ELF-1 (cell line): Measurements from ENCODE around the gene SLFN11.
"Not testable (repeated sequence)": the region's sequence is repeated elsewhere in the genome, so short reads cannot be mapped to it uniquely, and the experiment has no call there.

Experiments used
- DNase-seq: peaks from one replicate; pipeline ENCODE4 v3.0.0-alpha.2; 2016; ENCODE audit warnings: low read depth, low spot score

SLFN11 gene, protein sequence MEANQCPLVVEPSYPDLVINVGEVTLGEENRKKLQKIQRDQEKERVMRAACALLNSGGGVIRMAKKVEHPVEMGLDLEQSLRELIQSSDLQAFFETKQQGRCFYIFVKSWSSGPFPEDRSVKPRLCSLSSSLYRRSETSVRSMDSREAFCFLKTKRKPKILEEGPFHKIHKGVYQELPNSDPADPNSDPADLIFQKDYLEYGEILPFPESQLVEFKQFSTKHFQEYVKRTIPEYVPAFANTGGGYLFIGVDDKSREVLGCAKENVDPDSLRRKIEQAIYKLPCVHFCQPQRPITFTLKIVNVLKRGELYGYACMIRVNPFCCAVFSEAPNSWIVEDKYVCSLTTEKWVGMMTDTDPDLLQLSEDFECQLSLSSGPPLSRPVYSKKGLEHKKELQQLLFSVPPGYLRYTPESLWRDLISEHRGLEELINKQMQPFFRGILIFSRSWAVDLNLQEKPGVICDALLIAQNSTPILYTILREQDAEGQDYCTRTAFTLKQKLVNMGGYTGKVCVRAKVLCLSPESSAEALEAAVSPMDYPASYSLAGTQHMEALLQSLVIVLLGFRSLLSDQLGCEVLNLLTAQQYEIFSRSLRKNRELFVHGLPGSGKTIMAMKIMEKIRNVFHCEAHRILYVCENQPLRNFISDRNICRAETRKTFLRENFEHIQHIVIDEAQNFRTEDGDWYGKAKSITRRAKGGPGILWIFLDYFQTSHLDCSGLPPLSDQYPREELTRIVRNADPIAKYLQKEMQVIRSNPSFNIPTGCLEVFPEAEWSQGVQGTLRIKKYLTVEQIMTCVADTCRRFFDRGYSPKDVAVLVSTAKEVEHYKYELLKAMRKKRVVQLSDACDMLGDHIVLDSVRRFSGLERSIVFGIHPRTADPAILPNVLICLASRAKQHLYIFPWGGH

DNA sequence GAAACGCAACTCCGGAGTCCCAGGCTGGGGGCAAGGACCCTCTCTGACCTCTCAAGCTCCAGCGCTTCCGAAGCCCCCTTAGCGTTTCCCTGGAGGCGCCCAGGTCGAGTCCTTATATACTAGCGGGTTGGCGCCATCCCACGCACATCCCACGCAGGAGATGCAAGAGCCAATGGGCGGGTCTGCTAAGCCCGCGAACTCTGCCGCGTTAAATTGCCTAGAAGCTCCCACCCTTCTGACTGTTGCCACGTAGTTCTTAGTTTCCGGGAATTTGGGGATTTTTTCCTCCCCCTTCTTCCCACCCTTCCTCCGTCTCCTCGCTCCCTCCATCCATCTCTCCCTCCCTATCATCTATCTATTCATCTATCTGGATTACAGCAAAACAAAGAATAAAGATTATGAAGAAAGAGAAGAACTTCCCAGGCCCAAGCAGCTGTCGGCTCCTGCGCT is at the start of gene SLFN11:
SLFN11 (minus strand) TSS at position 88 of the 450 bp plus-strand sequence. CDS start 9,814 bp downstream, outside the sequence.
- peak; percentile 25 for DNase-seq

DNA sequence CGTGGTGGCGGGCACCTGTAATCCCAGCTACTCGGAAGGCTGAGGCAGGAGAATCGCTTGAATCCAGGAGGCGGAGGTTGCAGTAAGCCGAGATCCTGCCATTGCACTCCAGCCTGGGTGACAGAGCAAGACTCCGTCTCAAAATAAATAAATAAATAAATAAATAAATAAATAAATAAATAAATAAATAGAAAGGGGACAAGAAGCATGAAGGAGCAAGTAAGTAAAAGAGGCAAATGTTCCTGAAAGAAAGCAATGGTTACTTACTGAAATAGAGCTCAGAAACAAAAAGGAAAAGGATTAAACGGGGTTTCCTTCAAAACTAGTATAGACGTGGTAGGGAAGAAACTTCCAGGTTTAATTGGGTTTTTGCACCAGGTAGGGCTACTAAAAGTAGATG is 47.6 kb upstream of the SLFN11 start:
- not testable (repeated sequence) for DNase-seq

DNA sequence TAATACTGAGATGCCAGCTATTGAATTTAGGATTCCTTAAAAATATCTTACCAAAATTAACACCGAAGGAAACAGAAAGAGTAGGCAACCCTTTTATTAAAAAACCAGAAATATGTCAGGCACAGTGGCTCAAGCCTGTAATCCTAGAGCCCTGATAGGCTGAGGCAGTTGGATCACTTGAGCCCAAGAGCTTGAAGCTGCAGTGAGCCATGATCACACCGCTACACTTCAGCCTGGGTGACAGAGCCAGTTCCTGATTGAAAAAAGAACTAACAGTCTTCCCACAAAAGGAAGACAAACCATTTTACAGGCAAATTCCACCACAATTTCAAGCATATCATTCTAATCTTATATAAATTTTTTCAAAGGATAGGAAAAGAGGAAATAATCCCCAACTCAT is 43.2 kb upstream of the SLFN11 start:
- no peak for DNase-seq

DNA sequence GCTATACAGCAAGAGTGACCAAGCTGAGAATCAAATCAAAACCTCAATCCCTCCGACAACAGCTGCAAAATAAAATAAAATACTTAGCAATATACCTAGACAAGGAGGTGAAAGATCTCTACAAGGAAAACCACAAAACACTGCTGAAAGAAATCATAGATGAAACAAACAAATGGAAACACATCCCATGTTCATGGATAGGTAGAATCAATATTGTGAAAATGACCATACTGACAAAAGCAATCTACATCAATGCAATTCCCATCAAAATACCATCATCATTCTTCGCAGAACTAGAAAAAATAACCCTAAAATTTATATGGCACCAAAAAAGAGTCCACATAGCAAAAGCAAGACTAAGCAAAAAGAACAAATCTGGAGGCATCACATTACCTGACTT is 41.3 kb upstream of the SLFN11 start:
- not testable (repeated sequence) for DNase-seq

DNA sequence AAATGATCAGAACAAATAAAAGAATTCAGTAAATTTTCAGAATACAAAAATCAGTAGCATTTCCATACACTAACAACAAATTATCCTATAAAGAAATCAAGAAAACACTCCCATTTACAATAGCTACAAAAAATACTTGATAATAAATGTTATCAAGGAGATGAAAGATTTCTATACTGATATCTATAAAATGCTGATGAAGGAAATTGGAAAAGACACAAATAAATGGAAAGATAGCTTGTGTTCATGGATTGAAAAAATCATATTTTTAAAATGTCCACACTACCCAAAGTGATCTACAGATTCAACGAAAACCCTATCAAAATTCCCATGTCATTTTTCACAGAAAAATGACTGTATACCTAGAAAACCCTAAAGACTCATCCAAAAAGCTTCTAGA is 40.8 kb upstream of the SLFN11 start:
- no peak for DNase-seq

DNA sequence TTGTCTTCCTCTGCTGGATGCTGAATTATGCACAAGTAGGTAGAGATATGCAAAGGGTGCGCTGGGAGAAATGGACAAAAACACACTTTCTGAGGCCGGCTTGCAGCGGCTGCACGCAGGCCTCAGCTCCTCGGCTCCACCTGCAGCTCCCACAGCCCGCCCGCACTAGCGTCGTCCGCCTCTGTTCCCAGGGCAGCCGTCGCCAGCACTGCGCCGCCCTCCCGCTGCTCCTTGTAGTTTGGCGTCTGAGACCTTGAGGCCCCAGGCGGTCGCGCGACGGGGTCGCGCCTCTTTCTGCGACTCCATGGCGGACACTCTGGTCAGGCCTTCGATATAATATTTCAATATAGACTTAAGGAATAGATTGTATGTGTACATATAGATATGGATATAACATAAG is 34.1 kb upstream of the SLFN11 start:
- peak; percentile 7 for DNase-seq

DNA sequence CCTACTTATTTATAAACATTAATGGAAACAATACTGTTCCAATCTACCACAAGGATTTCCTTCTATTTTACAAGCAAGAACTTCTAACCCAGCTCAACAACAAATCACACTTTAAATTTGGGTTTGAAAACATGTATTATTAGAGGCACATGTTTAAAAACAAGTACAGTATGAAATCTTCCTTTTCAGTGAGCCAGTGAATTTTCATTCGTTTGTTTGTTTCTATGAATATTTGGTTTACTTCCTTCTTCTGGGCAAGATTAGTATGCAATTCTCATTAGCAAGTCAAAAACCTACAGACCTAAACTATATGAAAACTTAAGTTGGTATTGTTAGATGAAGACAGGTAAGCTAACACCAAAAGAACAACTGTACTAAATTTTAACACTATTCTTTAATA is 33.1 kb upstream of the SLFN11 start:
- DNase-seq: no peak

DNA sequence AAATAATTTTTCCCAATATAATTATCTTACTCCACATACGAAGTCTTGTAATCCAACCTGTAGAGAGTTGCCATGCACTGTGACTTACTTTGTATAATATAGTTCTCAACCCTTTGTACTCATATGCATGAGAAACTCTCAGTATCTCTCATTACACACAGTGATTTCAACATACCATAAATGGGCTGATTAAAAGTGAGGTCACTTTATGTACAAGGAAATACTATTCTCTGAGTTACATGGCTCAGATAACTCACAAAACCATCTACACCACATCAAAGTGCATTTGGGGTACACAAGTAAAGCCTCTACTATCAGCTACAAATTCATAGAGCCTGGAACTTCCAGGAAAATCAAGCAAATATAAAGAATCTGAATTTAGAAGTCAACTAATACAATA is 30.9 kb upstream of the SLFN11 start:
- no peak for DNase-seq

DNA sequence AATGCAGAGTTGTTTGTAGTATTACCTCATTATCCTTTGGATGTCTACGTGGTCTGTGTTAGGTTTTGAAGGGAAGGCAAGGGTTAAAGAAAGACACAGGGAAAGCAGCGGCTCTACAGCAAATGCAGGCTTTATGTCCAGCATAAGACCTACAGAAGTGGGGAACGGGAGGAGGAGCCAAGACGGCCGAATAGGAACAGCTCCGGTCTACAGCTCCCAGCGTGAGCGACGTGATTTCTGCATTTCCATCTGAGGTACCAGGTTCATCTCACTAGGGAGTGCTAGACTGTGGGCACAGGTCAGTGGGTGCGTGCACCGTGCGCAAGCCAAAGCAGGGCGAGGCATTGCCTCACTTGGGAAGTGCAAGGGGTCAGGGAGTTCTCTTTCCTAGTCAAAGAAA is 20.4 kb upstream of the SLFN11 start:
- not testable (repeated sequence) for DNase-seq

DNA sequence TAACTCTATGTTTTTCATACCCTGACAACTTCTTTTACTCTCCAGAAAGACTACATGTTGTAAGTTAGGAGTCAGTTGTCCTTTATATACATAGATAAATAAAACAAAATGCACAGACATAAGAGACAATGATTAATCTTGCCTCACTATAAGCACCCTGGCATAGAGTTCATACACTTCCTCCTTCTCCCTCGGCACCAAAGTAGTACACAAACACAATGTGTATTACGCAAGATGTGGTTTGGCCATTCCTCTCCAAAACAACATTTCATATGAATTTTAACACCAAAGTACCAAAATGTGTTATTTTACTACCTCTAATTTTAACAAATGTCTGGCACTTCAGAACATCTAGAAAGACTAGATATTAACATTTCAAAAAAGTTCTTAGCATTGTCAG is 17.2 kb upstream of the SLFN11 start:
- DNase-seq: no peak

DNA sequence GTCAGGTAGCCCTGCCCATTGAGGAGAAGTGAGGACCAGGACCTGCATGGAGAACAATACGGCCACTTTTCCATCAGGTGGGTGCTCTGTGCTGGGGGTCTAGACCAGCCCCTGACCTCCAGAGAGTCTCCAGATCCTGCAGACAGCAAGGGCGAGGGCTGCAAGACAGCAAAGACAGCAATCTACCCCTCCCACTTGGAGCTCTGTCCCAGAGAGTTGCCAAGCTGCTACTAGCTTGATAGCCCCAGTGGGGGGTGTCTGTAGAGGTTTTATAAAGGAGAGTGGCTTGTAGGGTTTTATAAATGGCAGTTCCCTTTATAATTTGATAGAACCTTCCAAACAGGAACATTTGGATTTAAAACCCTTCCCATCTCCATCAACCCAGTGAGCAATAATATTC is 16.7 kb upstream of the SLFN11 start:
- DNase-seq: no peak

DNA sequence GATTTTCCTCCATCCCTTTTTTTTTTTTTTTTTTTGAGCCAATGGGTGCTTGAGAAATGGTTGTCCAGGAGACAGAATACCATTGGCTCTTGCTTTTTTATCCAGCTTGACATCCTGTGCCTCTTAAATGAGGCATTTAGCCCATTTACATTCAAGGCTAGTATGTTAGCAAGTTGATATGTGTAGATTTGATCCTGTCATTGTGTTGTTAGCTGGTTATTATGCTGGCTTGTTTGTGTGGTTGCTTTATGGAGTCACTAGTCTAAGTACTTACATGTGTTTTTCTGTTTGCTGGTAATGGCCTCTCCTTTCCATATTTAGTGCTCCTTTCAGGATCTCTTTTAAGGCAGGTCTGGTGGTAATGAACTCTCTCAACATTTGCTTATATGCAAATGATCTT is 14.1 kb upstream of the SLFN11 start:
- DNase-seq: no peak

DNA sequence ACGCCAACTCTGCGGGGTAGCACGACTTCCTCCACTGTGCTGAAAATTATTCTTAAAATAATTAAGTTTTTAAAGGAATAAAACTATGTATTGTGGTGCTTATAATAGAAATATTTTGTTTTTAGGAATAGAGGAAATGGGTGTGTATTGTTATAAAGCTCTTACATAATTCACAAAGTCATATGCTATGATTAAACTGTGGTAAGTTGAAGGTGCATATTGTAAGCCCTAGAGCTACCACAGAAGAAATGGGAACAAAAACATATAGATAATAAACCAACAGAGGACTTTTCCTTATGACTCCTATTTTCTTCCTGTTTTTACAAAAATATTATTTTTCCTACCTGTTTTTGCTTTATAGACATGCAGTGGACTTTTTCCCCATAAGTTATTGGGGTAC is 4.3 kb upstream of the SLFN11 start:
- DNase-seq: no peak

DNA sequence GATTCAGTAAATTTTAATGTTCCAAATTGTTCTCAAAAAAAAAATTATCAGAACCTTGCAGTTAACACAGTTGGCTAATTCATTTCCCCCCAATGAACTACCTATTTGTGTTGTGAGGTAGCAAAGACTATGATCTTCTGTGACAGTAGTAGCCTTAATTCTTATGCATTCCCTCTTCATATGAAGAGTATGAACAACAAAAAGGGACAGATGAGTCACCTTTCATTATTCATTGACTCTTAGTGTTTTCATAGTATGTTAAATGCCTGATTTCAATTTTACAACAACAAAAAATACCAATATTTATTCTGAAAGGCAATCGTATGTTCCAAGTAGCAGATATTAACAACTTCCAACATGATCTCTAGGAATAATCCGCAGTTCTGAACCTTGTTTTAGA is 3.6 kb upstream of the SLFN11 start:
- DNase-seq: no peak

DNA sequence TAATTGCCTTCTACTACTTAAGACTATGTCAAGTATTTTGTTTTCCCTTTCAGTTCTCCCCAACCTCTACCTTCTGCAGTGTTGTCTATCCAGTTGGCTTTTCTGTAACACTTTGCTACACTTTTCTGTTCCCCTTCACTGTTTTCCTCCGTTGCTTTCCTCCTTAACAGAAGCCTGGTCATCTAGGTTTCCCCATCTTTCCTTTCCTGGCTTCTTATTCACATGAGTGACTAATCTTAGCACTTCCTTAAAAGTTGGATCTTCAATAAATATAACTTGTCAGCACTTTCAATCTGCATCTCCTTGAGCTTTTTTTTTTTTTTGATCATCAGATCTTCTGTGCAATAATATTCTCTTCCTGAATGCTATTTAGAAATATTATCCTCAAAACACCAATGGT is 2.8 kb upstream of the SLFN11 start:
- no peak for DNase-seq

DNA sequence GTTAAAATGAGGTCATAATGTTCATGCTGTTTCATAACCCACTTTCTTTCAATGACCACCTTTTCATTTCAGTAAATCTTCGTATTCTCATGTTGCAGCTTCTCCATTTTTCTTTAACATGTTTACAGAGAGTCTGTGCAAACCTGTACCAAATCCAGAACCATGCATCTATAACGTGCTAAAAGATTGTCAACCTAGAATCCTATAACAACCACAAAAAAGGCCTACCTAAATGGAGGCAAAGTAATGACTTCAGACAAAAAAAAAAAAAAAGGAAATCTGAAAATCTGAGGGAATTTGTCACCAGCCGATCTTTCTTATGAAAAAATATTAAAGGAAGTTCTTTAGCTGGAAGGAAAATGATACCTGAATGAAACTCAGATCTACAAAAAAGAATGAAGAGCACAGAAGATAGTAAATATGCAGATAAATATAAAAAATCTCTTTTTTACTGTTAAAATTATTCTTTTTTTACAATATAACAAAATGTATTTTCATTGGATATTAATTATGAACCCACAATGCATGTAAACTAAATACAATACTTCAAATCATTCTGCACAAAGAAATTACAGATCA is 1.4 kb upstream of the SLFN11 start:
- no peak for DNase-seq

DNA sequence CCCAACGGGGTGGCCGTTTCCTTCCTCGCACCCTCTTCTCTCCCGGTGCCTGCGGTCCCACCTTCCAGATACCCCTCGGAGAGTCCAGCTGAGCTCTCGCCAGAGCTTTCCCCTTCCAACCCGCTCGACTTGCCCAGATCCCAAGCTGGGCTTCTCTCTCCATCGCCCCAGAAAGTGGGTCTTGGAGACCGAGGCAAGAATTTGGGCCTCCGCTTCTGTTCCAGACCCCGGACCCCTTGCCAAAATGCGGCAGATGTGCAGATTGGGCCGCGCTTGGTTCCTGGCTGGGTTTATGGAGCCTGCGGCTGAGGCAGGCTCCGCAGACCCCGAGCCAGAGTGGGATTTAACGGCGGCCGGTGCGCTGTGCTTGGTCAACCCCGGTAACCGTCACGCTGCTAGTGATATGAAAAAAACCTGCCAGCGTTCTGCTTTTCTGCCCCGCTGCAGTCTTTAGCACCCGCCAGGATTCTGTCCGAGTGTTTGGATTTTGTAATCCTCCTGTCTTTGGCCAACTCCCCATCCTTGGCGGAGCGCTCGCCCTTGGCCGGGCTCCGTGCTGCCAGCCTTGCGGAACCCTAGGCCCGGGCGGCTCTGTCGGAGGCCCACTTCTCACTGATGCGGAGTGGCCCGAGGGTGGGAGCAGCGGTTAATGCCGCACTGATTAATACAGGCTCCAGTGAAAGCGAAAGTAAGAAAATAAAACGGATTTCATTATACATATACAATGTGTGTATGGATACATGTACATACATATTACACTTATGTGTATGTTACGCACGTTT is 754 bp upstream of the SLFN11 start:
- DNase-seq: peak; percentile 35

DNA sequence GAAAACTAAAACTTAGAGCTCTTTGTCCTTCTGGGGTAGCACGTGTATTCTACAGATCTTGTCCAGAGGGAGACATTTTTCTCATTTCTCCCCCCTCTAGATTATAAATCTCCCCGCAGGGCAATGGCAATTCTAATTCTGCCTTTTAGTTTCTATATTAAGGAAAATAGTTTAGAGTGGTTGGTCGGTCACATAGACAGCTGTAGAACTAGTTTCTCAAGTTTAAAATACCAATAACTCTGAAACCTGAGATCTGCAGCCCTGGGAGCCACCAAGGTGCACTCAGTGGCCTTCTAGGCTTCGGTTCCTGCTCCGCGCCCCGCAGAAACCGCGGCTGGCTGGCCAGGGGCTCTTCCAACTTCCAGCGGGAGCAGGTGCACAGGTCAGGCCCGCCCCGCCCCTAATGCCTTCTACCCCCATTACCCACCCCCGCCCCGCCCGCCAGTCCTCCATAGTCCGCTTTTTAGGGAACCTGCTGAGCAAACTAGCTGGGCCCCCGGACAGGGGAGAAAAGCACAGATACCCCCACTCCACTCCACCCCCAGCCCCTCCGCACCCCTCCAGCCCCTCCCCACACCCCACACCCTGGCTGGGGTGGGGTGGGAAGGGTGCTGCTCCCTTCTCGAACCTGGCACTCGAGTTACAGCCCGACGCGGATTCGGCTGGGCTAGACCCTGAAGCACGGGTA is 431 bp downstream of the SLFN11 start:
- peak; percentile 14 for DNase-seq

DNA sequence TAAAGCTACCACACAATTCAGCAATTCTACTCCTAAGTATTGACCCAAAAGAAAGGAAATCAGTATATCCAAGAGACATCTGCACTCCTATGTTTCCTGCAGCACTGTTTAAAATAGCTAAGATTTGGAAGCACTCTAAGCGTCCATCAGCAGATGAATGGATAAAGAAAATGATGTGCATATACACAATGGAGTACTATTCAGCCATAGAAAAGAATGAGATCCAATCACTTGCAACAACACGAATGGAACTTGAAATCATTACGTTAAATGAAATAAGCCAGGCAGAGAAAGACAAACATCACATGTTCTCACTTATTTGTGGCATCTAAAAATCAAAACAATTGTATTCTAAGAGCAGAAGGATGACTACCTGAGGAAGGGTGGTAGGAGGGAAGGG is 1.5 kb downstream of the SLFN11 start:
- no peak for DNase-seq

DNA sequence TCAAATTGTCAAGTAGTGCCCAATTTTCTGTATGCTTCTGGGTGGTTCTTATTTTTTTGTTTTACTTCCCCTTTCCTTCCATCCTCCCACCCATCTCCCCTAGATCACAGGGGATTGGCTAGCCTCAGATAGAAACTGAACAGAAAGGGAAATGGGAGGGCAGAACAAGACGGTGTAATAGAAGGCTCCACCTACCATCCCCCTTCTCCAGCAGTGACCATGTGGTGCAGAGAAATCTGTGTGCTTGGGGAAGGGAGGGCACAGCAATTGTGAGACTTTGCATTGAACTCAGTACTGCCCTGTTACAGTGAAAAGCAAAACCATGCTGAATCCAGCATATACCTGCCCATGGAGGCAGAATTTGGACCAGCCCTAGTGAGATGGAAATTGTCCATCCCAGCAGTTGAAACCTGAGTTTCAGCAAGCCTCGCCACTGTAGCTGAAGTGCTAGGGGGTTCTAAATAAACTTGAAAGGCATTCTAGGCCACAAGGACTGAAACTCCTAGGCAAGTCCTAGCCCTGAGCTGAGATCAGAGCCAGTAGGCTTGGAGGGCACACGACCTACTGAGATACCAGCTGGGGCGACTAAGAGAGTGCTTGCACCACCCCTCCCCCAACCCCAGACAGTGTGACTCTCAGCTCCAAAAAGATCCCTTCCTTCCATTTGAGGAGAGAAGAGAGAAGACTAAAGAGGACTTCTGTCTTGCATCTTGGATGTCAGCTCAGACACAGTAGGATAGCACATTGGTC is 5.2 kb downstream of the SLFN11 start:
- no peak for DNase-seq
